K562 (cell line): ENCODE data around the gene P4HB. TPM values are rescaled to one million over a fixed set of nuclear protein-coding genes. Genes with fewer than 3 reads are reported as not detected.
A peak's percentile ranks its signal among the peaks of the same experiment; 100 is the strongest.

Experiments
- ARHGAP35 ChIP-seq: fragments of 450-650 bp; IDR thresholded peaks from 2 replicates; pipeline ENCODE4 v1.6.1; 2018; ENCODE audit not compliant: partially characterized antibody
- EP300 ChIP-seq: IDR thresholded peaks from 2 replicates; pipeline ENCODE4 v1.6.1; 2012; ENCODE audit warnings: low read length, improper control_type of control experiment
- HDGF ChIP-seq: fragments of 450-650 bp; IDR thresholded peaks from 2 replicates; pipeline ENCODE4 v1.6.1; 2016
- KAT7 ChIP-seq: sonication (generic); formaldehyde crosslinking; IDR thresholded peaks from 2 replicates; pipeline ENCODE4 v1.8.0; 2022; ENCODE audit warnings: missing genetic modification reagents, mild to moderate bottlenecking, borderline replicate concordance
- KDM5B ChIP-seq: fragments of 200-600 bp; sonication (generic); IDR thresholded peaks from 2 replicates; pipeline ENCODE4 v1.6.1; 2012; ENCODE audit warnings: low read depth, mild to moderate bottlenecking, moderate library complexity, low read length, control low read depth, inconsistent platforms; ENCODE audit not compliant: insufficient replicate concordance
- LARP7 ChIP-seq: fragments of 450-650 bp; IDR thresholded peaks from 2 replicates; pipeline ENCODE4 v1.6.1; 2016
- NELFE ChIP-seq: IDR thresholded peaks from 2 replicates; pipeline ENCODE4 v1.6.1; 2011; ENCODE audit warnings: mild to moderate bottlenecking; ENCODE audit not compliant: insufficient read depth, insufficient read length
- RHOXF2B ChIP-seq: fragments of 250-450 bp; sonication (Bioruptor Pico); conservative IDR thresholded peaks from 2 replicates; pipeline ENCODE4 v1.5.1; 2021
- SIX5 ChIP-seq, 2 experiments: IDR thresholded peaks; 2 replicates each; pipeline ENCODE4 v1.6.1; 2011; ENCODE audit warnings: low read length in 2 of 2, borderline replicate concordance in 1 of 2, low read depth in 1 of 2, mild to moderate bottlenecking in 1 of 2, moderate library complexity in 1 of 2; ENCODE audit not compliant: insufficient read depth in 1 of 2
- TBL1XR1 ChIP-seq, 2 experiments: IDR thresholded peaks; 2 replicates each; pipeline ENCODE4 v1.6.1; 2012; ENCODE audit warnings: improper control_type of control experiment in 2 of 2, low read length in 2 of 2, mild to moderate bottlenecking in 1 of 2
- ZFP30 ChIP-seq: fragments of 250-450 bp; sonication (Bioruptor Pico); IDR thresholded peaks from 2 replicates; pipeline ENCODE4 v1.8.0; 2022; ENCODE audit warnings: moderate library complexity, mild to moderate bottlenecking, inconsistent platforms, borderline replicate concordance
- ZNF165 ChIP-seq: fragments of 250-450 bp; sonication (Bioruptor Pico); IDR thresholded peaks from 2 replicates; pipeline ENCODE4 v1.4.0; 2020; ENCODE audit warnings: borderline replicate concordance
- ZNF217 ChIP-seq: sonication (generic); formaldehyde crosslinking; IDR thresholded peaks from 2 replicates; pipeline ENCODE4 v1.8.0; 2022; ENCODE audit warnings: mild to moderate bottlenecking, missing genetic modification reagents
- polyA plus RNA-seq, 8 experiments: library from polyadenylated mRNA; depleted of rRNA in 4 of 8; stranded (reverse) in 5 of 8; unstranded in 3 of 8; fragments of >200 nt; fragmentation: Nextera tagmentation in 2 of 8; fragmentation: Illumina TruSeq in 1 of 8; extraction: Ambion mirVana in 2 of 8; extraction: Trizol in 1 of 8; gene quantifications; 2 replicates each; pipeline versions ENCODE4 v1.2.1 to v1.2.3, GENCODE V29; 2011 to 2014; ENCODE audit warnings: inconsistent platforms in 1 of 8, missing spikeins in 1 of 8
- total RNA-seq, 7 experiments: library from RNA; depleted of rRNA in 6 of 7; stranded (reverse); fragments of >200 nt in 6 of 7; fragmentation: Illumina TruSeq in 2 of 7; extraction: Trizol in 2 of 7; gene quantifications; 2 replicates each; pipeline versions ENCODE4 v1.2.1 to v1.2.3, GENCODE V29; 2011 to 2021; ENCODE audit warnings: low replicate concordance in 1 of 7
- TF ChIP-seq, protein P1 (sequence below): sonication (generic); formaldehyde crosslinking; IDR thresholded peaks from 2 replicates; pipeline ENCODE4 v1.8.1; 2022; ENCODE audit warnings: missing genetic modification reagents
- TF ChIP-seq, protein P2 (sequence below): fragments of 250-450 bp; sonication (Bioruptor Pico); IDR thresholded peaks from 2 replicates; pipeline ENCODE4 v1.6.1; 2021; ENCODE audit warnings: mild to moderate bottlenecking
- TF ChIP-seq, protein P3 (sequence below): fragments of 450-650 bp; formaldehyde crosslinking; IDR thresholded peaks from 2 replicates; pipeline ENCODE4 v1.4.0; 2022; ENCODE audit warnings: missing genetic modification characterization
- TF ChIP-seq, protein P4 (sequence below): fragments of 250-450 bp; sonication (Bioruptor Pico); IDR thresholded peaks from 2 replicates; pipeline ENCODE4 v1.4.0; 2020; ENCODE audit warnings: borderline replicate concordance
- TF ChIP-seq, protein P5 (sequence below): sonication (generic); formaldehyde crosslinking; IDR thresholded peaks from 2 replicates; pipeline ENCODE4 v1.8.1; 2023; ENCODE audit warnings: missing genetic modification reagents, mild to moderate bottlenecking, borderline replicate concordance

The P4HB gene
- total and polyA plus RNA-seq, 9 of the 15 experiments (the other 6 are each of a cell fraction or from before 2014, with no cell fraction given) = 4.4 to 645 (median 325) TPM

DNA sequence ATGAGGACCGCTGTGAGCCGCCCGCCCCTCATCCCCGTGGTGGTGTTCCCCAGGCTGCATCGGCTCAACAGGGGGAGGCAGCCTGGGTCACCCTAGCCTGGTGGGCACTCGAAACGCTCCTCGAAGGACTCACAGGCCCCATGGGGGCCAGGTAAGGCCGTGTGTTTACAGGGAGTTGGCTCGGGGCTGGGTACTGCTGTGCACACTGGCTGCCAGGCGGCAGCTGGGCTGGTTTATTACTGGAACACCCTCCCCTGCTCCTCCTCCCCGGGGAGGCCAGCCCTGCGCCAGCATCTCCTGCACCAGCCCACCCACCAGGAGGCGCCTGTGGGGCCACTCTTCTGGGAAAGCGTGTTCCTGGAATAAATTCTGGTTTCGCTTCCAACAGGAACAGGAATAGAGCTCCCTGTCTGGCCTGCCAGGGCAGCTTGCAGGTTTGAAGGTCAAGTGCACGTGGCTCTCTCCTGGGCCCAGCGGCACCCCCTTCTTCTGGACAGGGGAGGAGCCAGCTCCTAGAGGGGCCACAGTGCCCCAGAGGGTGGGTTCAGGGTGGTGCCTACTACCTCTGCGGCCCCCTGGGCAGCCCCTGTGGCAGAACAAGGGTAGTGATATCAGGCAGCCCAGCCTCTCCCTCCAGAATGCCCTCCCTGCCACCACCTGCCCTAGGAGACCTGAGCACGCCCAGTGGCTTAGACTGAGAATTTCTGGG is 38.6 kb downstream of the P4HB start (continued):
- TF ChIP-seq RHOXF2B (no peak), TBL1XR1 (IDR thresholded peaks at IDR 0.05; ENCODE audit: low read length in 2 of 2) (peak in 1 of 2 experiments; percentile 66; a peak in 2 of 4 replicates), LARP7 (no peak), KDM5B (no peak), ZNF165 (CRISPR knock-in tag) (no peak), HDGF (no peak), ARHGAP35 (no peak), NELFE (no peak), KAT7 (CRISPR knock-in tag) (no peak; the same call in 1 of the 2 replicates), SIX5 (IDR thresholded peaks at IDR 0.05; ENCODE audit: borderline replicate concordance in 1 of 2, insufficient read depth in 1 of 2, low read depth in 1 of 2, low read length in 2 of 2) (0 out of 4 replicates have a peak, but pooled peaks of 1 of the 2 experiments have one; percentile 1), ZFP30 (CRISPR knock-in tag) (no peak), EP300 (peak; percentile 81), ZNF217 (no peak)
- TF ChIP-seq, protein P1, sequence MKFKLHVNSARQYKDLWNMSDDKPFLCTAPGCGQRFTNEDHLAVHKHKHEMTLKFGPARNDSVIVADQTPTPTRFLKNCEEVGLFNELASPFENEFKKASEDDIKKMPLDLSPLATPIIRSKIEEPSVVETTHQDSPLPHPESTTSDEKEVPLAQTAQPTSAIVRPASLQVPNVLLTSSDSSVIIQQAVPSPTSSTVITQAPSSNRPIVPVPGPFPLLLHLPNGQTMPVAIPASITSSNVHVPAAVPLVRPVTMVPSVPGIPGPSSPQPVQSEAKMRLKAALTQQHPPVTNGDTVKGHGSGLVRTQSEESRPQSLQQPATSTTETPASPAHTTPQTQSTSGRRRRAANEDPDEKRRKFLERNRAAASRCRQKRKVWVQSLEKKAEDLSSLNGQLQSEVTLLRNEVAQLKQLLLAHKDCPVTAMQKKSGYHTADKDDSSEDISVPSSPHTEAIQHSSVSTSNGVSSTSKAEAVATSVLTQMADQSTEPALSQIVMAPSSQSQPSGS (CRISPR knock-in tag) = no peak
- TF ChIP-seq, protein P2, sequence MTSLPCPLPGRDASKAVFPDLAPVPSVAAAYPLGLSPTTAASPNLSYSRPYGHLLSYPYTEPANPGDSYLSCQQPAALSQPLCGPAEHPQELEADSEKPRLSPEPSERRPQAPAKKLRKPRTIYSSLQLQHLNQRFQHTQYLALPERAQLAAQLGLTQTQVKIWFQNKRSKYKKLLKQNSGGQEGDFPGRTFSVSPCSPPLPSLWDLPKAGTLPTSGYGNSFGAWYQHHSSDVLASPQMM (CRISPR knock-in tag) = no peak
- TF ChIP-seq, protein P3, sequence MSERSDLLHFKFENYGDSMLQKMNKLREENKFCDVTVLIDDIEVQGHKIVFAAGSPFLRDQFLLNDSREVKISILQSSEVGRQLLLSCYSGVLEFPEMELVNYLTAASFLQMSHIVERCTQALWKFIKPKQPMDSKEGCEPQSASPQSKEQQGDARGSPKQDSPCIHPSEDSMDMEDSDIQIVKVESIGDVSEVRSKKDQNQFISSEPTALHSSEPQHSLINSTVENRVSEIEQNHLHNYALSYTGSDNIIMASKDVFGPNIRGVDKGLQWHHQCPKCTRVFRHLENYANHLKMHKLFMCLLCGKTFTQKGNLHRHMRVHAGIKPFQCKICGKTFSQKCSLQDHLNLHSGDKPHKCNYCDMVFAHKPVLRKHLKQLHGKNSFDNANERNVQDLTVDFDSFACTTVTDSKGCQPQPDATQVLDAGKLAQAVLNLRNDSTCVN (CRISPR knock-in tag) = no peak
- TF ChIP-seq, protein P4, sequence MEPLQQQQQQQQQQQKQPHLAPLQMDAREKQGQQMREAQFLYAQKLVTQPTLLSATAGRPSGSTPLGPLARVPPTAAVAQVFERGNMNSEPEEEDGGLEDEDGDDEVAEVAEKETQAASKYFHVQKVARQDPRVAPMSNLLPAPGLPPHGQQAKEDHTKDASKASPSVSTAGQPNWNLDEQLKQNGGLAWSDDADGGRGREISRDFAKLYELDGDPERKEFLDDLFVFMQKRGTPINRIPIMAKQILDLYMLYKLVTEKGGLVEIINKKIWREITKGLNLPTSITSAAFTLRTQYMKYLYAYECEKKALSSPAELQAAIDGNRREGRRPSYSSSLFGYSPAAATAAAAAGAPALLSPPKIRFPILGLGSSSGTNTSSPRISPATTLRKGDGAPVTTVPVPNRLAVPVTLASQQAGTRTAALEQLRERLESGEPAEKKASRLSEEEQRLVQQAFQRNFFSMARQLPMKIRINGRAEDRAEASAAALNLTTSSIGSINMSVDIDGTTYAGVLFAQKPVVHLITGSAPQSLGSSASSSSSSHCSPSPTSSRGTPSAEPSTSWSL (CRISPR knock-in tag) = no peak
- TF ChIP-seq, protein P5, sequence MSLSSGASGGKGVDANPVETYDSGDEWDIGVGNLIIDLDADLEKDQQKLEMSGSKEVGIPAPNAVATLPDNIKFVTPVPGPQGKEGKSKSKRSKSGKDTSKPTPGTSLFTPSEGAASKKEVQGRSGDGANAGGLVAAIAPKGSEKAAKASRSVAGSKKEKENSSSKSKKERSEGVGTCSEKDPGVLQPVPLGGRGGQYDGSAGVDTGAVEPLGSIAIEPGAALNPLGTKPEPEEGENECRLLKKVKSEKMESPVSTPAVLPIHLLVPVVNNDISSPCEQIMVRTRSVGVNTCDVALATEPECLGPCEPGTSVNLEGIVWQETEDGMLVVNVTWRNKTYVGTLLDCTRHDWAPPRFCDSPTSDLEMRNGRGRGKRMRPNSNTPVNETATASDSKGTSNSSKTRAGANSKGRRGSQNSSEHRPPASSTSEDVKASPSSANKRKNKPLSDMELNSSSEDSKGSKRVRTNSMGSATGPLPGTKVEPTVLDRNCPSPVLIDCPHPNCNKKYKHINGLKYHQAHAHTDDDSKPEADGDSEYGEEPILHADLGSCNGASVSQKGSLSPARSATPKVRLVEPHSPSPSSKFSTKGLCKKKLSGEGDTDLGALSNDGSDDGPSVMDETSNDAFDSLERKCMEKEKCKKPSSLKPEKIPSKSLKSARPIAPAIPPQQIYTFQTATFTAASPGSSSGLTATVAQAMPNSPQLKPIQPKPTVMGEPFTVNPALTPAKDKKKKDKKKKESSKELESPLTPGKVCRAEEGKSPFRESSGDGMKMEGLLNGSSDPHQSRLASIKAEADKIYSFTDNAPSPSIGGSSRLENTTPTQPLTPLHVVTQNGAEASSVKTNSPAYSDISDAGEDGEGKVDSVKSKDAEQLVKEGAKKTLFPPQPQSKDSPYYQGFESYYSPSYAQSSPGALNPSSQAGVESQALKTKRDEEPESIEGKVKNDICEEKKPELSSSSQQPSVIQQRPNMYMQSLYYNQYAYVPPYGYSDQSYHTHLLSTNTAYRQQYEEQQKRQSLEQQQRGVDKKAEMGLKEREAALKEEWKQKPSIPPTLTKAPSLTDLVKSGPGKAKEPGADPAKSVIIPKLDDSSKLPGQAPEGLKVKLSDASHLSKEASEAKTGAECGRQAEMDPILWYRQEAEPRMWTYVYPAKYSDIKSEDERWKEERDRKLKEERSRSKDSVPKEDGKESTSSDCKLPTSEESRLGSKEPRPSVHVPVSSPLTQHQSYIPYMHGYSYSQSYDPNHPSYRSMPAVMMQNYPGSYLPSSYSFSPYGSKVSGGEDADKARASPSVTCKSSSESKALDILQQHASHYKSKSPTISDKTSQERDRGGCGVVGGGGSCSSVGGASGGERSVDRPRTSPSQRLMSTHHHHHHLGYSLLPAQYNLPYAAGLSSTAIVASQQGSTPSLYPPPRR = no peak
